Kidney epithelial cell (primary cell): ENCODE data around the gene GATC. TPM values are rescaled to one million over a fixed set of nuclear protein-coding genes. Genes with fewer than 3 reads are reported as not detected.

Experiments used
- DNase-seq: peaks from one replicate; pipeline ENCODE4 v3.0.0-alpha.2; 2010; ENCODE audit warnings: low read depth
- H3K27me3 ChIP-seq: 2 replicates; pipeline ENCODE4 v1.6.0; 2011; ENCODE audit warnings: low read length; ENCODE audit not compliant: control insufficient read depth, insufficient read depth
- H3K36me3 ChIP-seq: 2 replicates; pipeline ENCODE4 v1.5.1; 2011; ENCODE audit warnings: low read length; ENCODE audit not compliant: control insufficient read depth, insufficient read depth
- H3K4me3 ChIP-seq: 2 replicates; pipeline ENCODE4 v1.5.1; 2011; ENCODE audit warnings: low read depth, mild to moderate bottlenecking, control low read depth, low read length
- CTCF ChIP-seq: IDR thresholded peaks from 2 replicates; pipeline ENCODE4 v1.5.1; 2011; ENCODE audit warnings: mild to moderate bottlenecking, moderate library complexity, low read length, control low read depth, inconsistent platforms; ENCODE audit not compliant: insufficient read depth, poor library complexity, severe bottlenecking
- total RNA-seq: library from RNA; depleted of rRNA; stranded (reverse); fragments of >200 nt; gene quantifications from 2 replicates; pipeline ENCODE4 v1.2.3, GENCODE V29; 2015

The GATC gene
- total RNA-seq, 1 donor from 2014 or later = 25.7 TPM

DNA sequence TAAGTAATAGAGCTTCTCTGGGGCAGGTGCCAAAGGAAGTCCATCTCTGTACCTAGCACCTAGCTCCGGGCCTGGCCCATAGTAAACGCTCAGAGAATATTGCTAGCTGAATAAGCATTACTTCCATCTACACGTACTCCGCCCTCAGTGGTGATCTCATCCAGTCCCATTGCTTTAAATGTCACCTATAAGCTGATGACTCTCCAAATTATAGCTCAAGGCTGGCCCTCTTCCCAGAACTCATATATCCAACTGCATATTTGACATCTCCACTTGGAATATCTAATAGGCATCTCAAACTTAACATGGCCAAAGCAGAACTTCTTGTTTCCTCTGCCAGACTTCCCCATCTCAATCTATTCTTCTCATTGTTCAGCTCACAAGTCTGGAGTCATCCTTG is 42.8 kb downstream of the GATC start:
- H3K4me3 ChIP-seq = no peak overlapping the region
- H3K36me3 ChIP-seq = peaks cover 1% of the 10 kb centered on the region
- H3K27me3 ChIP-seq = no peaks in the 10 kb centered on the region
- DNase-seq = no peak
- no peak for TF ChIP-seq CTCF

- H3K27me3 ChIP-seq = no peaks in the 10 kb centered on the region
- no peak for TF ChIP-seq CTCF
- DNase-seq = no peak
- no peak overlapping the region for H3K4me3 ChIP-seq
- peaks cover 1% of the 10 kb centered on the region for H3K36me3 ChIP-seq
Observed at GRCh38 chr12:120490325-120490724, 44.1 kb downstream of the GATC start.

- no peak for DNase-seq
- no peaks in the 10 kb centered on the region for H3K27me3 ChIP-seq
- no peak for TF ChIP-seq CTCF
- peaks cover 1% of the 10 kb centered on the region for H3K36me3 ChIP-seq
- H3K4me3 ChIP-seq = no peak overlapping the region
Observed at GRCh38 chr12:120490833-120491512, 44.7 kb downstream of the GATC start.

GRCh38 chr12:120495186-120495730 is 49.0 kb downstream of the GATC start:
- Histone ChIP-seq H3K36me3 (peaks cover 1% of the 10 kb centered on the region), H3K27me3 (no peaks in the 10 kb centered on the region), H3K4me3 (peak overlapping the region; percentile 81)
- no peak for DNase-seq
- TF ChIP-seq CTCF = no peak

DNA sequence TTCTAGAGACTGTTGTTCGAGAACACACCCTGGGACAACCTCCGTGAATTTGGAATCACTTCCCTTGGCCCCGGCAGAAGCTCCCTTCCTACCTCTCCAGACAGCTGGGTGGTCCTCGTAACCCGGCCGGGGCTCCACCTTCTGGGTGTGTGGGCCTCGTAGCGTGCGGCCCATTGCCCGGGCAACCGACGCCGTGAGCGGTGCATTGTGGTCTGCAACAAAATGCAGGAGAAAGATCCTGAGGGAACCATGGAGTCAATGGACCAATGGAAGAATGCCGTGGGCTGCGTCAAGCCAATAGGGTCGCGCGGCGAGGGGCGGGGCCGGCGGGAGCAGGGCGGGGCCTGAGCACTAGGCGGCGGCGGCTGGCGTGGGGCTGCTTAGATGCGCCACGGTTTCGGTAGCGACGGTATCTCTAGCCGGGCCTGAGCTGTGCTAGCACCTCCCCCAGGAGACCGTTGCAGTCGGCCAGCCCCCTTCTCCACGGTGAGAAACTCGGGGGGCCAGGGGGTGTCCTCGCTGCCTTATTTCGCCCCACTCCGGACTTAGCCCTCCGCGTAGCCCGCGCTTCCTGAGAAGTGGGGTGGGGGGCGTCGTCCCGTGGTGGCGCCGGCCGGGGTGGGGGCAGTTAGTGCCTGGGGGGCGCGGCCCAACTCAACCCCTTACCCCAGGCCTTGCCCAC is 49.6 kb downstream of the GATC start, which contains the start of gene DYNLL1:
Gene DYNLL1, plus strand, starts transcription at position 383 of the 682 bp plus-strand sequence. CDS start 309 bp downstream, outside the sequence.
- peaks cover 1% of the 10 kb centered on the region for H3K36me3 ChIP-seq
- no peaks in the 10 kb centered on the region for H3K27me3 ChIP-seq
- TF ChIP-seq CTCF = no peak
- peak within 1 kb of the TSS; percentile 81 for H3K4me3 ChIP-seq
- DNase-seq = peak; percentile 71
